Hepatocyte (in vitro differentiated cells): Measurements from ENCODE around the gene TNFSF9. TPM values are rescaled to one million over a fixed set of nuclear protein-coding genes. Genes with fewer than 3 reads are reported as not detected.

Source experiments
- DNase-seq: peaks from one replicate; pipeline ENCODE4 v3.0.0-alpha.2; 2016; ENCODE audit warnings: low spot score
- H2AFZ ChIP-seq: fragments of 200-600 bp; sonication (generic); 2 replicates; pipeline ENCODE4 v1.6.0; 2016; ENCODE audit warnings: antibody characterized with exemption, mild to moderate bottlenecking
- H3K27ac ChIP-seq: fragments of 200-600 bp; sonication (generic); 2 replicates; pipeline ENCODE4 v1.5.1; 2016; ENCODE audit warnings: mild to moderate bottlenecking
- H3K27me3 ChIP-seq: fragments of 200-600 bp; sonication (generic); 2 replicates; pipeline ENCODE4 v1.6.1; 2016
- H3K36me3 ChIP-seq: fragments of 200-600 bp; sonication (generic); replicated peaks from 2 replicates; pipeline ENCODE4 v1.5.1; 2016; ENCODE audit warnings: low read depth; ENCODE audit not compliant: insufficient read depth
- H3K4me1 ChIP-seq: fragments of 200-600 bp; sonication (generic); 2 replicates; pipeline ENCODE4 v1.5.1; 2016; ENCODE audit warnings: mild to moderate bottlenecking, moderate library complexity; ENCODE audit not compliant: insufficient read depth
- H3K4me2 ChIP-seq: fragments of 200-600 bp; sonication (generic); 2 replicates; pipeline ENCODE4 v1.6.0; 2016
- H3K4me3 ChIP-seq: fragments of 200-600 bp; sonication (generic); 2 replicates; pipeline ENCODE4 v1.5.1; 2016; ENCODE audit warnings: mild to moderate bottlenecking
- H3K79me2 ChIP-seq: fragments of 200-600 bp; sonication (generic); 2 replicates; pipeline ENCODE4 v1.6.0; 2017; ENCODE audit warnings: mild to moderate bottlenecking
- H3K9me2 ChIP-seq: fragments of 200-600 bp; sonication (generic); replicated peaks from 2 replicates; pipeline ENCODE4 v1.6.0; 2017; ENCODE audit warnings: mild to moderate bottlenecking; ENCODE audit not compliant: insufficient read depth
- H3K9me3 ChIP-seq: fragments of 200-600 bp; sonication (generic); 2 replicates; pipeline ENCODE4 v1.5.1; 2016; ENCODE audit warnings: low read depth, mild to moderate bottlenecking
- H4K20me1 ChIP-seq: fragments of 200-600 bp; sonication (generic); 2 replicates; pipeline ENCODE4 v1.6.0; 2016; ENCODE audit warnings: mild to moderate bottlenecking; ENCODE audit not compliant: insufficient read depth, poor library complexity, severe bottlenecking
- EZH2 ChIP-seq: fragments of 200-600 bp; sonication (generic); IDR thresholded peaks from 2 replicates; pipeline ENCODE4 v1.6.1; 2016; ENCODE audit warnings: antibody characterized with exemption, mild to moderate bottlenecking, borderline replicate concordance
- EZH2phosphoT487 ChIP-seq: fragments of 200-600 bp; sonication (generic); IDR thresholded peaks from one replicate; pipeline ENCODE4 v1.6.1; 2018; ENCODE audit warnings: antibody characterized with exemption, mild to moderate bottlenecking, low read depth, moderate library complexity; ENCODE audit not compliant: unreplicated experiment, severe bottlenecking
- WGBS: methylation state at CpG from one replicate; pipeline ENCODE4 v1.1.6; 2016; ENCODE audit warnings: low lambda C conversion rate; ENCODE audit errors: missing lambda C conversion rate; 5-methylcytosine and 5-hydroxymethylcytosine counted together
- polyA plus RNA-seq: library from polyadenylated mRNA; unstranded; fragments of >200 nt; fragmentation: Nextera tagmentation; extraction: Ambion mirVana; gene quantifications from 2 replicates; pipeline ENCODE4 v1.2.1, GENCODE V29; 2016
- total RNA-seq: library from RNA; depleted of rRNA; stranded (reverse); fragments of >200 nt; gene quantifications from 2 replicates; pipeline ENCODE4 v1.2.3, GENCODE V29; 2014
- TF ChIP-seq, protein P1 (sequence below): fragments of 200-600 bp; sonication (generic); IDR thresholded peaks from 2 replicates; pipeline ENCODE4 v1.5.1; 2016; ENCODE audit warnings: antibody characterized with exemption, mild to moderate bottlenecking; ENCODE audit not compliant: poor library complexity

Gene TNFSF9
- total and polyA plus RNA-seq, 2 experiments from 2014 or later = 2.6 to 3.8 TPM

DNA sequence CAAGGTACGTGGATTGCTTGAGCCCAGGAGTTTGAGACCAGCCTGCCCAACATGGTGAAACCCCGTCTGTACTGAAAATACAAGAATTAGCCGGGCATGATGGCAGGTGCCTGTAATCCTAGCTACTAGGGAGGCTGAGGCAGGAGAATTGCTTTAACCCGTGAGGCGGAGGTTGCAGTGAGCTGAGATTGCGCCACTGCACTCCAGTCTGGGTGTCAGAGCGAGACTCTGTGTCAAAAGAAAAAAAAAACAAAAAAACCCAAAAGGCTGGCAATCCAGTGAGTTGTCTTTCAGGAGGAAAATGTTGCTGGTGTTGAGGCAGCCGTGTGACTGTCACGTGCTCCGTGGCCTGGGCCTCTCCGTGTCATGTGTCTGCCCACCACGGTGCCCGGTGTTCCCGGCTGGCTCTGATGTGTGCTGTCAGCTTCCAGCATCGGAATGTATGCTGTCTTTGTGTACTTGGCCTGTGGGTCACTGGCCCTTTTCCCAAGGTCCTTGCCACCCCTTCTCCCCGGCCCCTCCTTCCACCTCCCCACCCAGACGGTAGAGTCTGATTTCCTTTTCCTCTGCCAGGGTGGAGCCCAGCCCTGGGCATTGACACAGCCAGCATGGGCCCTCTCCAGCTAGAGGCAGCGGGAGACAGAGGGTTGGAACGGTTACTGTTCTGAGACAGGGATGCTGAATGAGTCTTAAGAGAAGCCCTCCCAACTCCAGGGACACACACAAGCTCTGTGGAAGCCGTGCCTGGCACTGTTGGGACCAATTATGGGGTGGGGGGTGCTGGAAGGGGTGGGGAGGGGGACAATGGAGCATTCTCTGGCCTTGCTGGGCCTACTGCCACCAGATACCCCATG lies 21.5 kb upstream of the TNFSF9 start:
- 79% methylated on average over 20 of the region's 20 CpGs for WGBS
- no peaks in the 10 kb centered on the region for H3K9me3 ChIP-seq
- TF ChIP-seq, protein P1, sequence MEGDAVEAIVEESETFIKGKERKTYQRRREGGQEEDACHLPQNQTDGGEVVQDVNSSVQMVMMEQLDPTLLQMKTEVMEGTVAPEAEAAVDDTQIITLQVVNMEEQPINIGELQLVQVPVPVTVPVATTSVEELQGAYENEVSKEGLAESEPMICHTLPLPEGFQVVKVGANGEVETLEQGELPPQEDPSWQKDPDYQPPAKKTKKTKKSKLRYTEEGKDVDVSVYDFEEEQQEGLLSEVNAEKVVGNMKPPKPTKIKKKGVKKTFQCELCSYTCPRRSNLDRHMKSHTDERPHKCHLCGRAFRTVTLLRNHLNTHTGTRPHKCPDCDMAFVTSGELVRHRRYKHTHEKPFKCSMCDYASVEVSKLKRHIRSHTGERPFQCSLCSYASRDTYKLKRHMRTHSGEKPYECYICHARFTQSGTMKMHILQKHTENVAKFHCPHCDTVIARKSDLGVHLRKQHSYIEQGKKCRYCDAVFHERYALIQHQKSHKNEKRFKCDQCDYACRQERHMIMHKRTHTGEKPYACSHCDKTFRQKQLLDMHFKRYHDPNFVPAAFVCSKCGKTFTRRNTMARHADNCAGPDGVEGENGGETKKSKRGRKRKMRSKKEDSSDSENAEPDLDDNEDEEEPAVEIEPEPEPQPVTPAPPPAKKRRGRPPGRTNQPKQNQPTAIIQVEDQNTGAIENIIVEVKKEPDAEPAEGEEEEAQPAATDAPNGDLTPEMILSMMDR = no peak
- no peak for TF ChIP-seq EZH2phosphoT487
- TF ChIP-seq EZH2 = no peak
- H3K9me2 ChIP-seq = no peaks in the 10 kb centered on the region
- H3K4me1 ChIP-seq = no peaks in the 10 kb centered on the region
- no peak overlapping the region for H3K27ac ChIP-seq
- H3K79me2 ChIP-seq = no peaks in the 10 kb centered on the region
- no peak overlapping the region for H3K4me3 ChIP-seq
- no peaks in the 10 kb centered on the region for H4K20me1 ChIP-seq
- H3K4me2 ChIP-seq = no peak overlapping the region
- peak; percentile 45 for DNase-seq
- H3K27me3 ChIP-seq = no peaks in the 10 kb centered on the region
- no peaks in the 10 kb centered on the region for H3K36me3 ChIP-seq
- no peak overlapping the region for H2AFZ ChIP-seq

DNA sequence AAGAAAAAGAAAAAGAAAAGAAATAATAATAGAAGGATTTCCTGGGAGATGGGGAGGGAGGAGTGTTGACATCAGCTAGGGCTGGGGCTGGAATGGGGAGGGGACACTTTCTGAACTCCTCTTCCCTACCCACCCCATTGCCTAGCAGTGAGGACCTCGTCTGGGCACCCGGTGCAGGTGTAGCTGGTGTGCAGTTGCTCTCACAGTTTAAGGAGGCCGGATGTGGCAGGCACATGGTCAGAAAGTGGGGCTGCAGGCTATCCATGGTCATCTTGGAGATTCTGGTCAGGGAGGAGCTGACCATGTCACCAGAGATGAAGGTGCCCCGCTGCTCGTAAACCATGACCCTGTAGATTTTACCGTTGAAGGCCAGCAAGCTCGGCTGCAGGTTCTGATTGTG lies 20.2 kb upstream of the TNFSF9 start:
- Histone ChIP-seq H3K4me3 (no peak overlapping the region), H3K4me1 (no peaks in the 10 kb centered on the region), H3K9me3 (no peaks in the 10 kb centered on the region), H4K20me1 (no peaks in the 10 kb centered on the region), H3K4me2 (no peak overlapping the region), H3K79me2 (no peaks in the 10 kb centered on the region), H3K9me2 (no peaks in the 10 kb centered on the region), H3K27ac (no peak overlapping the region), H2AFZ (no peak overlapping the region), H3K27me3 (no peaks in the 10 kb centered on the region), H3K36me3 (no peaks in the 10 kb centered on the region)
- no peak for TF ChIP-seq EZH2phosphoT487
- no peak for TF ChIP-seq EZH2
- TF ChIP-seq, protein P1 = no peak
- DNase-seq = no peak
- WGBS = 77% methylated on average over 7 of the region's 7 CpGs

DNA sequence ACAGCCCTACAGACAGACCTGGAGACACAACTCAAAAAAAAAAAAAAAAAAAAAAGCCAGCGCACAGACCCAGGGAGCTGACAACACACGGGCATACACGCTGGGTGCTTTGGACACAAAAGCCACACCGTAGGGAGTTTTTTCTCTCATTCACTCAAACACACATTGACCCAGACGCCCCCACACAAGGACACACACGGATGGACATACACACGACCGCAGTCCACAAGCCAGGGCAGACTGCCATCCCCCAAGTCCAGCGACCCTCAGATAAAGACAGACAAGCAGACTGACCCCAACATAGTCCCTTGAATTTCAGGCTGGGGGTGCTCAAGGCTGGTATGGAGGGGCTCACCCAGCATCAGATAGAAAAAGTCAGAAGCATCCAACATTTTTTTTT lies 16.7 kb upstream of the TNFSF9 start:
- Histone ChIP-seq H3K4me1 (no peaks in the 10 kb centered on the region), H3K9me2 (no peaks in the 10 kb centered on the region), H3K9me3 (no peaks in the 10 kb centered on the region), H3K36me3 (no peaks in the 10 kb centered on the region), H3K27me3 (no peaks in the 10 kb centered on the region), H2AFZ (no peak overlapping the region), H3K4me3 (no peak overlapping the region), H3K4me2 (no peak overlapping the region), H4K20me1 (no peaks in the 10 kb centered on the region), H3K27ac (peak overlapping the region; percentile 82), H3K79me2 (no peaks in the 10 kb centered on the region)
- 80% methylated on average over 9 of the region's 9 CpGs for WGBS
- DNase-seq = no peak
- TF ChIP-seq EZH2phosphoT487 (no peak), EZH2 (no peak)
- TF ChIP-seq, protein P1 = no peak
